Fibroblast of the aortic adventitia (primary cell): ENCODE data around the gene PAQR7. TPM values are rescaled to one million over a fixed set of nuclear protein-coding genes. Genes with fewer than 3 reads are reported as not detected.

Source experiments
- DNase-seq: peaks from one replicate; pipeline ENCODE4 v3.0.0-alpha.2; 2010; ENCODE audit warnings: low read depth
- H3K4me3 ChIP-seq: 2 replicates; pipeline ENCODE4 v1.5.1; 2011; ENCODE audit warnings: low read depth, mild to moderate bottlenecking, control low read depth, low read length, moderate library complexity
- CTCF ChIP-seq: IDR thresholded peaks from 2 replicates; pipeline ENCODE4 v1.5.1; 2011; ENCODE audit warnings: mild to moderate bottlenecking, low read length, control low read depth, inconsistent platforms; ENCODE audit not compliant: insufficient read depth
- total RNA-seq: library from RNA; depleted of rRNA; stranded (reverse); fragments of >200 nt; gene quantifications from 2 replicates; pipeline ENCODE4 v1.2.3, GENCODE V29; 2012; ENCODE audit warnings: low replicate concordance

Gene PAQR7
- total RNA-seq, 1 donor: 6.9 TPM

- no peak overlapping the region for H3K4me3 ChIP-seq
- DNase-seq: no peak
- TF ChIP-seq CTCF: no peak
Observed at GRCh38 chr1:25902462-25902861, 27.0 kb upstream of the PAQR7 start.

- no peak for DNase-seq
- no peak for TF ChIP-seq CTCF
- H3K4me3 ChIP-seq: no peak overlapping the region
Observed at GRCh38 chr1:25900219-25900618, 24.7 kb upstream of the PAQR7 start.

GRCh38 chr1:25899792-25900191, 24.3 kb upstream of the PAQR7 start:
- H3K4me3 ChIP-seq: no peak overlapping the region
- no peak for DNase-seq
- TF ChIP-seq CTCF: no peak

- TF ChIP-seq CTCF: no peak
- H3K4me3 ChIP-seq: no peak overlapping the region
Observed at GRCh38 chr1:25898223-25899015, 22.9 kb upstream of the PAQR7 start.

GRCh38 chr1:25897754-25898153, 22.2 kb upstream of the PAQR7 start:
- TF ChIP-seq CTCF: no peak
- no peak overlapping the region for H3K4me3 ChIP-seq
- no peak for DNase-seq

More at GRCh38 chr1:25898223-25899015, 22.9 kb upstream of the PAQR7 start:
- no peak for DNase-seq

GRCh38 chr1:25896266-25896665, 20.8 kb upstream of the PAQR7 start:
- H3K4me3 ChIP-seq: no peak overlapping the region
- DNase-seq: peak; percentile 35
- no peak for TF ChIP-seq CTCF
